GM12878 (cell line): ENCODE results near the gene CCDC97. TPM values are rescaled to one million over a fixed set of nuclear protein-coding genes. Genes with fewer than 3 reads are reported as not detected.

ENCODE experiments used
- BCL3 ChIP-seq: IDR thresholded peaks from 2 replicates; pipeline ENCODE4 v1.6.1; 2011; ENCODE audit warnings: borderline replicate concordance, low read depth, mild to moderate bottlenecking, moderate library complexity, low read length; ENCODE audit not compliant: insufficient read depth, poor library complexity, severe bottlenecking
- E4F1 ChIP-seq: fragments of 450-650 bp; IDR thresholded peaks from 2 replicates; pipeline ENCODE4 v1.6.1; 2018; ENCODE audit warnings: borderline replicate concordance, mild to moderate bottlenecking; ENCODE audit not compliant: partially characterized antibody
- POLR2AphosphoS5 ChIP-seq: IDR thresholded peaks from 2 replicates; pipeline ENCODE4 v1.6.1; 2011; ENCODE audit warnings: mild to moderate bottlenecking, low read length, inconsistent platforms
- polyA plus RNA-seq, 11 experiments: library from polyadenylated mRNA; depleted of rRNA in 4 of 11; unstranded in 6 of 11; stranded (reverse) in 5 of 11; fragments of >200 nt; fragmentation: Nextera tagmentation in 4 of 11; fragmentation: Illumina TruSeq in 1 of 11; extraction: Ambion mirVana in 4 of 11; extraction: Trizol in 1 of 11; gene quantifications; 1 replicate in 1 of 11; 2 replicates in 10 of 11; pipeline versions ENCODE4 v1.2.1 to v1.2.3, GENCODE V29; 2011 to 2016; ENCODE audit warnings: inconsistent platforms in 2 of 11, missing spikeins in 2 of 11, low read depth in 1 of 11
- total RNA-seq, 4 experiments: library from RNA; depleted of rRNA in 3 of 4; stranded (reverse); fragments of >200 nt in 3 of 4; fragmentation: Illumina TruSeq in 1 of 4; extraction: Trizol in 1 of 4; gene quantifications; 2 replicates each; pipeline versions ENCODE4 v1.2.1 to v1.2.3, GENCODE V29; 2013 to 2021

CCDC97 gene
- total and polyA plus RNA-seq, 10 of the 15 experiments (the other 5 are each of a cell fraction or from before 2014, with no cell fraction given) = 1.8 to 34.1 (median 18.8) TPM

GRCh38 chr19:41350735-41351338, 40.9 kb downstream of the CCDC97 start (continued):
- no peak for TF ChIP-seq BCL3
- TF ChIP-seq E4F1 = no peak
- 0 out of 2 replicates have a peak, but pooled peaks have one; percentile 38 for TF ChIP-seq POLR2AphosphoS5
